Stimulated activated naive CD8-positive, alpha-beta T cell treated with anti-CD3 and anti-CD28 coated beads, Interleukin-15, amount 100 ng/mL, for 72 hours (primary cell): ENCODE data around the gene RUSF1.
"Not testable (repeated sequence)": the region's sequence is repeated elsewhere in the genome, so short reads cannot be mapped to it uniquely, and the experiment has no call there.

ENCODE experiments used
- ATAC-seq: fragments of 150-1000 bp; cut with Tn5 transposase; 2 replicates; pipeline ENCODE4 v1.10.0; 2021; ENCODE audit warnings: mild to moderate bottlenecking, moderate library complexity
- DNase-seq, 2 donors: peaks; one replicate each; pipeline ENCODE4 v3.0.0; 2021 to 2022
- H3K27ac Mint-ChIP-seq, 2 donors: one replicate each; pipeline ENCODE4 v1.8.0; 2022; ENCODE audit warnings: mild to moderate bottlenecking in 2 of 2, mixed read lengths in 2 of 2, moderate library complexity in 2 of 2
- H3K27me3 Mint-ChIP-seq: one replicate; pipeline ENCODE4 v1.8.0; 2022; ENCODE audit warnings: mixed read lengths
- H3K4me1 Mint-ChIP-seq: one replicate; pipeline ENCODE4 v1.8.0; 2022; ENCODE audit warnings: mild to moderate bottlenecking, mixed read lengths
- H3K4me3 Mint-ChIP-seq, 2 donors: one replicate each; pipeline ENCODE4 v1.8.0; 2022; ENCODE audit warnings: mild to moderate bottlenecking in 2 of 2, mixed read lengths in 2 of 2, moderate library complexity in 1 of 2
- H3K9me3 Mint-ChIP-seq, 2 donors: one replicate each; pipeline ENCODE4 v1.8.0; 2022; ENCODE audit warnings: mixed read lengths in 2 of 2

Gene RUSF1

DNA sequence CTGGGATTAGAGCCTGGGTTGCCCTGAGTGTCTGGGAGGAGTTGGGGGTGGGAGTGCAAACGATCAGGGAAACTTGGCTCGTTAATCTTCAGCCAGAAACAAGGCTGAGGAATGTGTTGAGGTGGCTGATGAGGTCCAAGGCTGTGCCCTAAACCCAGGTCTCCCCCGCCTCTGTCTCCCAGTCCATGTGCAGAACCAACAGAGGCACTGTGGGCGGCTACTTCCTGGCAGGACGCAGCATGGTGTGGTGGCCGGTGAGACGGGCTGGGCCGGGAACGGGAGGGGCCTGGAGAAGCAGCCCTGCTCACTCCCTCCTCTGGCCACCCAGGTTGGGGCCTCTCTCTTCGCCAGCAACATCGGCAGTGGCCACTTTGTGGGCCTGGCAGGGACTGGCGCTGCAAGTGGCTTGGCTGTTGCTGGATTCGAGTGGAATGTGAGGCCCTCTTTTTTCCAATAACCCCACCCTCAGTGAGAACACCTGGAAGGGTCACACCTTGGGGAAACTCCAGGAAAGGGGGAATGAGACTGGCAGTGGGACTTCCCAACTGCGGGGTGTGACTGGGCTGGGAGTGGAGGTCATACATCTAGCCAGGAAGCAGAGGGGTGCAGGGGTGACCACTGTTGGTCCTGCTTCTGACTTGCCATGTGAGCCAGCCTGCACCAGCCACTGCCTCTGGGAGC, 23.6 kb downstream of the RUSF1 start:
- Mint-ChIP-seq H3K4me3 (no peak overlapping the region), H3K27ac (peak overlapping the region in 1 of 2 donors; percentile 39)
- no peak for DNase-seq

DNA sequence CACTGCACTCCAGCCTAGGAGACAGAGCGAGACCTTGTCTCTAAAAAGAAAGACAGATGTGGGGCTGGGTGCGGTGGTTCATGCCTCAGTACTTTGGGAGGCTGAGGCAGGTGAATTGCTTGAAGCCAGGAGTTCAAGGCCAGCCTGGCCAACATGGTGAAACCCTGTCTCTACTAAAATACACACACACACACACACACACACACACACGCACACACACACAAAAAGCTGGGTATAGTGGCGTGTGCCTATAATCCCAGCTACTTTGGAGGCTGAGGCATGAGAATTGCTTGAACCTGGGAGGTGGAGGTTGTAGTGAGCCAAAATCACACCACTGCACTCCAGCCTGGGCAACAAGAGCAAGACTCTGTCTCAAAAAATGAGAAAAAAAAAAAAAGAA, 24.1 kb downstream of the RUSF1 start:
- not testable (repeated sequence) for H3K27me3 Mint-ChIP-seq, H3K9me3 Mint-ChIP-seq, H3K4me3 Mint-ChIP-seq, ATAC-seq, DNase-seq
- Mint-ChIP-seq H3K27ac (peak overlapping the region in 1 of 2 donors; percentile 94), H3K4me1 (peaks cover 20% of the 10 kb centered on the region)

More for the DNA sequence above, 23.6 kb downstream of the RUSF1 start:
- Mint-ChIP-seq H3K4me1 (peaks cover 20% of the 10 kb centered on the region), H3K27me3 (peaks cover 10% of the 10 kb centered on the region), H3K9me3 (no peaks in the 10 kb centered on the region)
- ATAC-seq, result no peak

DNA sequence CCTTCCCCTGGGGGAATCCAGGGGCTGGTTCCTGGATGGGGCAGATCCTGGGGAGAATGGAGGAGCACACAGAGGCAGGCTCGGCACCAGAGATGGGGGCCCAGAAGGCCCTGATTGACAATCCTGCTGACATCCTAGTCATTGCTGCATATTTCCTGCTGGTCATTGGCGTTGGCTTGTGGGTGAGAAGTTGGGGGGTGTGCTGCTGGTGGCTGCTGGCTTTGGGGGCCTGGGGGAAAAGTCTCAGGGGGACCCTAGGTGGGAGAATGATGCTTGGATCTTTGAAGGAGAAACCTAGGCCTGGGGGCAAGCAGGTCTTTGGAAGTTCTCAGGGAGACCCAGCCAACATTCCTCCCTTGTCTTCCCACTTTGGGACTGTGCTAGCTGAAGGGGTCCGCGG, 25.1 kb downstream of the RUSF1 start, which contains the start of gene SLC5A2:
TSS of gene SLC5A2 (plus strand) at position 43 of the 400 bp plus-strand sequence. CDS start at position 57, 14 bp downstream.
- H3K9me3 Mint-ChIP-seq, result no peaks in the 10 kb centered on the region
- DNase-seq, result no peak
- peaks cover 23% of the 10 kb centered on the region for H3K4me1 Mint-ChIP-seq
- H3K27me3 Mint-ChIP-seq, result peaks cover 10% of the 10 kb centered on the region
- H3K27ac Mint-ChIP-seq, result no peak within 1 kb of the TSS
- H3K4me3 Mint-ChIP-seq, result no peak within 1 kb of the TSS
- no peak for ATAC-seq

DNA sequence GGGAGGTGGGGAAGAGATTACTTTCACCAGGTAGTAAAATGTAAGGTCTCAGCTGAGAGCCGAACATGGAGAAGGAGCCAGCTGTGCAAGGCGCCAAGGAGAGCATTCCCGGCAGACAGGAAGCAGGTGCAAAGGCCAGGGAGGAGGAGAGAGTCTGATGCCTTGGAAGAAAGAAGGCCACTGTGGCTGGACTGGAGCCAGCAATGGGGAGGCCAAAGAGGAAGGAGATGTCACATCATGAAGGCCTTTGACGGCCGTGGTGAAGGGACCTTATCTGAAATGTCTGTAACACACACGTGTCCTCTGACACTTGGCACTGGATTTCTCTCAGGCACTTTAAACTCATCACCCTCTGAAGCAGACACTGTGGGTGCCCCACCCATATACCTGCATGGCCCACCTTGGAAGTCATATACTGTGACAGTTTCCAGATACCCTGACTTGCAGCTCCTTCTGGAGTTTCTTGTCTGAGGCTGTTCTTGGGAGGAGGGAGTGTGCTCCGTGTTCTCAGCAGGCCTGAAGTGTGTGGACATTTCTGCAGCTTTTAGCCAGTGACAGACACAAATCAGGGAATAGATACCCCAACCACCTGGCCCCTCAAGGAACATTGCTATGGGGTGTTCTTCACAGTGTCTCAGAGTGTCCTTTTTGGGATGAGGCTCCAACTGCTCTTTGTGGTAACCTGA, 27.2 kb downstream of the RUSF1 start:
- DNase-seq (no peak), ATAC-seq (no peak)
- Mint-ChIP-seq H3K4me3 (no peak overlapping the region), H3K9me3 (no peaks in the 10 kb centered on the region), H3K4me1 (peaks cover 27% of the 10 kb centered on the region), H3K27me3 (peaks cover 11% of the 10 kb centered on the region), H3K27ac (no peak overlapping the region)

DNA sequence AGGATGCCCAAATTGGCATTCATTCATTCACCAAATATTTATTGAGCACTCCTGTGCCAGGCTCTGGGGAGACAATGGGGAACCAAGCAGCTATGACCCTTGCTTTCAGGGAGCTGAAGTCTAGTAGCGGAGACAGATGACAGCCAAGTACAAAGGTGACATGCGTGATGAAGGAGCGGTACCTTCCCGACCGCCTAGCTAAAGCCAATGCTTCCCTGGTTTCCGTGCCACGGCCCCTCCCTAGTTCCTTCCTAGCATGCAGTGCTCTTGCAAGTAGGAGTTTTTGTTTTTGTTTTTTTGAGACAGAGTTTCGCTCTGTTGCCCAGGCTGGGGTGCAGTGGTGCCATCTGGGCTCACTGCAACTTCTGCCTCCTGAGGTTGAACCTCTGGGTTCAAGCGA, 28.4 kb downstream of the RUSF1 start:
- peaks cover 27% of the 10 kb centered on the region for H3K4me1 Mint-ChIP-seq
- ATAC-seq (no peak), DNase-seq (no peak)
- no peak overlapping the region for H3K4me3 Mint-ChIP-seq
- H3K9me3 Mint-ChIP-seq, result no peaks in the 10 kb centered on the region
- peaks cover 10% of the 10 kb centered on the region for H3K27me3 Mint-ChIP-seq
- H3K27ac Mint-ChIP-seq, result no peak overlapping the region

DNA sequence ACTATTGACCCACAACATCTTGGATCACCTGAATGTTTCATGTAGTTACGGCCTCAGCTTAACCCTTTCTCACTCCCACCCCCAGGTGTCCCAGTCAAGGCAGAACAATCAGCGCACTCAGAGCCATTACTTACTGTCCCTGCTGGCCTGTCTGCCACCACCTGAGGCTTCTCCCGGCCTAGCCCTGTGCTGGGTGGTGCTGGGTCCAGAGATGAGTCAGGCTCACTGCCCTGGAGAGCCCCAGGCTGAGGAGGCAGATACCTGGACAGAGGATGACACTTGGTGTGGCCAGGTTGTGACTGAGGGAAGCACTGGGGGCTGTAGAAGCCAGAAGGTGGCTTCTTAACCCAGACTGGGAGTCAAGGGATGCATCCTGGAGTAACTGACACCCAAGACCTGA, 29.2 kb downstream of the RUSF1 start:
- H3K9me3 Mint-ChIP-seq, result no peaks in the 10 kb centered on the region
- no peak overlapping the region for H3K27ac Mint-ChIP-seq
- H3K4me3 Mint-ChIP-seq, result no peak overlapping the region
- H3K4me1 Mint-ChIP-seq, result peaks cover 27% of the 10 kb centered on the region
- ATAC-seq (no peak), DNase-seq (no peak)
- H3K27me3 Mint-ChIP-seq, result peaks cover 18% of the 10 kb centered on the region

DNA sequence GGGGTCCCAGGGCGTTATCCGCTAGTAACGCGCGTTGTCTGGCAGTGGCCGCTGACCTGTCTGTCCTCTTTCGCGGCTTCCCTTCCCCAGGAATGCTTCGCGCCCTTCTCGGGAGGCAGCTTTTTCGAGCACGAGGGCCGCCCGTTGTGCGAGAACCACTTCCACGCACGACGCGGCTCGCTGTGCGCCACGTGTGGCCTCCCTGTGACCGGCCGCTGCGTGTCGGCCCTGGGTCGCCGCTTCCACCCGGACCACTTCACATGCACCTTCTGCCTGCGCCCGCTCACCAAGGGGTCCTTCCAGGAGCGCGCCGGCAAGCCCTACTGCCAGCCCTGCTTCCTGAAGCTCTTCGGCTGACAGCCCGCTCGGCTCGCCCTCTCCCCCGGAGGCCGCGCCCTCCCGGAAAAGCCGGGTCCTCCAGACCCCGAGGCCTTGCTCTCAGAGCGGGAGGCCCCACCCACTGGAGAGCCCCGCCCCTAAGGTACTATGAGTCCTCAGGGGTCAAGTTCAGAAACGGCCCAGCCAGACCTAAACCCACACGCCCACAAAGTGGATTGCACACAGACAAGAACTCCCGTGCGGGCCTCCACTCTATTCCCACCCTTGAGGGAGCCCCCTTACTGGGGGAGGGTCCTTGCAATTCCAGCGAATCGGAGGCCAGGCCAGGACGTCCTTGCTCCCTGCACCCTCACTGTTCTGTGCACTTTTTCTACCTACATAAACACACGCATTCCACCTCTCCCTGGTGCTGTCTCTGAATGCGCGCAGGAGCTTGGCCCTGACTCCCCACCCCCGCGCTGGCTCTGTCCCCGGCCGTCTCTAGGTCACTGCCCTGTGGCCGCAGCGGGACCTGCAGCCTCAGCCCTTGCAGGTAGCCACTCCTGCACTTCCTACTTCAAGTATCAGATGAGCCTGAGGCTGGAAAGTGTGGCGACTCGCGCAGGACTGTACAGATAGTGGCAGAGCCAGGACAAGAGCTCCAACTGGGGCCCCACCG, 30.7 kb downstream of the RUSF1 start:
- ATAC-seq (peak; percentile 47), DNase-seq (peak; percentile 37 to 47)
- H3K9me3 Mint-ChIP-seq, result no peaks in the 10 kb centered on the region
- H3K27me3 Mint-ChIP-seq, result peaks cover 31% of the 10 kb centered on the region
- peaks cover 30% of the 10 kb centered on the region for H3K4me1 Mint-ChIP-seq
- peak overlapping the region; percentile 84 for H3K4me3 Mint-ChIP-seq
- peak overlapping the region in 1 of 2 donors; percentile 40 for H3K27ac Mint-ChIP-seq

DNA sequence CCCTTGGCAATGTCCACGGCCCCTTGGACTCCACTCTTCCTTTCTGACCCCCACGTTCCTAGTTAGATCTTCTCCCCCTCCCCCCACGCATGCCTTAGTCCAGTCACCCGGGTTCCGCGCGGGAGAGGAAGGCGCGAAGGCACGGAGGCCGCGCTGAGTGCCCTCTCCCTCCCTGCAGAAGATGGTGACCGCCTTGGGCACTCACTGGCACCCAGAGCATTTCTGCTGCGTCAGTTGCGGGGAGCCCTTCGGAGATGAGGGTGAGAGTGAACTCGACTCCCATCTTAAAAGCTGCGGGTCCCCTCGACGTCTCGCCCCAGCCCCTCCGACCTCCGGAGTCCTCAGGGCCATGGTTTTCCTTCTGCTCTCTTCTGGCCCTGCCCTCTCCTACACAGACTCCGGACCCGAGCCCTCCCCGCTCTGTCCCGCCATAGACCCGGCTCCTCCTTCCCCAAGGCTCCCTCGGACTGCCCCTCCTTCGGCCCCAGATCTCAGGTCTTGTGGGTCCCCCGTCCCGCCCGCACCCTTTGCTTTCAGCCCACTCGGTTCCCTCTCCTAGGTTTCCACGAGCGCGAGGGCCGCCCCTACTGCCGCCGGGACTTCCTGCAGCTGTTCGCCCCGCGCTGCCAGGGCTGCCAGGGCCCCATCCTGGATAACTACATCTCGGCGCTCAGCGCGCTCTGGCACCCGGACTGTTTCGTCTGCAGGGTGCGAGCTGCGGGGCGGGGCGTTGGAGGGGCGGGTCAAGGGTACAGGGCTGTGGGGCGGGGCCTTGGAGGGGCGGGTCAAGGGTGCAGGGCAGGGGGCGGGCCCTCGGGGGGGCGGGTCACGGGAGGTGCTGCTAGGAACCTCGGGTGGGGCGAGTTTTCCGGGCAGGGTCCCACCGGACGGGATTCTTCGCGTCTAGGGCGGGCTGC, 31.6 kb downstream of the RUSF1 start:
- H3K9me3 Mint-ChIP-seq, result no peaks in the 10 kb centered on the region
- H3K27ac Mint-ChIP-seq, result peak overlapping the region in 1 of 2 donors; percentile 56
- ATAC-seq (peak; percentile 91), DNase-seq (peak; percentile 78 to 83)
- peaks cover 35% of the 10 kb centered on the region for H3K4me1 Mint-ChIP-seq
- H3K4me3 Mint-ChIP-seq, result peak overlapping the region; percentile 87 to 95
- H3K27me3 Mint-ChIP-seq, result peaks cover 41% of the 10 kb centered on the region

DNA sequence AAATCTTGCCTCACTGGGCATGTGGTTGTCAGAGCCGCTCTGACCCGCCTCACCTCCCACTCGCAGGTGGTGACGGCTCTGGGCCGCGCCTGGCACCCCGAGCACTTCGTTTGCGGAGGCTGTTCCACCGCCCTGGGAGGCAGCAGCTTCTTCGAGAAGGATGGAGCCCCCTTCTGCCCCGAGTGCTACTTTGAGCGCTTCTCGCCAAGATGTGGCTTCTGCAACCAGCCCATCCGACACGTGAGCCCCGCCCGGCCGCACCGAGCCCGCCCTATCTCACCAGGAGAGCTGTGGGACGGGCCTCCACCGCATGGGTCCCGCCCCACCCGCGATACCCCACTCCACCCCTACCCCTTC, 32.3 kb downstream of the RUSF1 start:
- ATAC-seq (no peak), DNase-seq (no peak)
- no peak overlapping the region for H3K27ac Mint-ChIP-seq
- no peaks in the 10 kb centered on the region for H3K9me3 Mint-ChIP-seq
- peaks cover 47% of the 10 kb centered on the region for H3K27me3 Mint-ChIP-seq
- H3K4me3 Mint-ChIP-seq, result peak overlapping the region; percentile 87 to 95
- peaks cover 40% of the 10 kb centered on the region for H3K4me1 Mint-ChIP-seq

DNA sequence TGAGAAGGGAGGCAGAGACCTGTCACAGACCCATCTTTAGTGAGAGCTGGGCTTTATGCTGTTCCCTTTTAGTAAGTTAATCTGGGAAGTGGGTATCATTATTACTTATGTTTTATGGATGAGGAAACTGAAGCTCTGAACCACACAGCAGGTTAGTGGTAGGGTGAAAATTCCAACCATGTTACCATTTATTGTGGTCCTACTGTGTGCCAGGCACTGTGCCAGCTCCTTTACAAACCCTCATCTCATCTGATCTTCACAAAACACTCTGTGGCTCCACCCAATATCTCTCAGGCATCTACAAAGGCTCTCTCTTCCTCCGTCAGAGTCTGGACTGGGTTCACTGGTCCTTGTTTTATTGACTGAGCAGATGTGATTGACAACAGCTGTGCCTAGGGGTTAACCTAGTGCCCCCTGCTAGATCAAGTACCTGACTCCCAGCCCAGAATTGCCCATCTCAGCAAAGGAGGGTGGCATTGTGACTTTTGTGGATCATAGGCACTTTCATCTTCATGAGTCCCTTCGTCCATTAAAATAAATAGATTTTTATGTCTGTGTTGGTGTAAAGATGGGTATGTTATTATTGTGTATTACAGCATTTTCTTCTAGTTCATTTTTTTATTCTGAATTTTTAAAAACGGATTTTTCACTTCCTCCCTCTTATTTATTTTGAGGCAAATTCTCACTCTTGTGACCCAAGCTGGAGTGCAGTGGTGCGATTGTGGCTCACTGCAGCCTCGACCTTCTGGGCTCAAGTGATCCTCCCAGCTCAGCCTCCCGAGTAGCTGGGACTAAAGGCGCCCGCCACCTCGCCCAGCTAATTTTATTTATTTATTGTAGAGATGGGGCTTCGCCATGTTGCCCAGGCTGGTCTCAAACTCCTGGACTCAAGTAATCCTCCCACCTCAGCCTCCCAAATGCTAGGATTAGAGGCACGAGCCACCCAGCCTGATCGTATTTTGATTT, 33.1 kb downstream of the RUSF1 start:
- Mint-ChIP-seq H3K4me1 (peaks cover 40% of the 10 kb centered on the region), H3K27ac (peak overlapping the region in 1 of 2 donors; percentile 27), H3K27me3 (peaks cover 54% of the 10 kb centered on the region), H3K4me3 (no peak overlapping the region), H3K9me3 (no peaks in the 10 kb centered on the region)
- DNase-seq (no peak), ATAC-seq (no peak)

DNA sequence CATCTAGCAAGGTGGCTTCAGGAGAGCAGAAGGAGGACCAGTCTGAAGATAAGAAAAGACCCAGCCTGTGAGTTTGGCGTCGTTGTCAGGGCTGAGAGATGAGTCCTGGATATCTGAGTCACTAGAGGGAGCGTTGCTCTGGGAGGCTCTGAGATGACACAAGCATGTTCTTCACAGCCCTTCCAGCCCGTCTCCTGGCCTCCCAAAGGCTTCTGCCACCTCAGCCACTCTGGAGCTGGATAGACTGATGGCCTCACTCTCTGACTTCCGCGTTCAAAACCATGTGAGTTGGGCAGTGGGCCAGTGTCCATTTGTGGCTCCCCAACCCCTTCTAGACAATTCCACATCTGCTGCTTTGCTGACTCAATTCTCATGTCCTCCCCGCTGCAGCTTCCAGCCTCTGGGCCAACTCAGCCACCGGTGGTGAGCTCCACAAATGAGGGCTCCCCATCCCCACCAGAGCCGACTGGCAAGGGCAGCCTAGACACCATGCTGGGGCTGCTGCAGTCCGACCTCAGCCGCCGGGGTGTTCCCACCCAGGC, 33.9 kb downstream of the RUSF1 start:
- Mint-ChIP-seq H3K27ac (no peak overlapping the region), H3K4me3 (no peak overlapping the region), H3K4me1 (peaks cover 40% of the 10 kb centered on the region), H3K27me3 (peaks cover 54% of the 10 kb centered on the region), H3K9me3 (no peaks in the 10 kb centered on the region)
- no peak for DNase-seq
- no peak for ATAC-seq

DNA sequence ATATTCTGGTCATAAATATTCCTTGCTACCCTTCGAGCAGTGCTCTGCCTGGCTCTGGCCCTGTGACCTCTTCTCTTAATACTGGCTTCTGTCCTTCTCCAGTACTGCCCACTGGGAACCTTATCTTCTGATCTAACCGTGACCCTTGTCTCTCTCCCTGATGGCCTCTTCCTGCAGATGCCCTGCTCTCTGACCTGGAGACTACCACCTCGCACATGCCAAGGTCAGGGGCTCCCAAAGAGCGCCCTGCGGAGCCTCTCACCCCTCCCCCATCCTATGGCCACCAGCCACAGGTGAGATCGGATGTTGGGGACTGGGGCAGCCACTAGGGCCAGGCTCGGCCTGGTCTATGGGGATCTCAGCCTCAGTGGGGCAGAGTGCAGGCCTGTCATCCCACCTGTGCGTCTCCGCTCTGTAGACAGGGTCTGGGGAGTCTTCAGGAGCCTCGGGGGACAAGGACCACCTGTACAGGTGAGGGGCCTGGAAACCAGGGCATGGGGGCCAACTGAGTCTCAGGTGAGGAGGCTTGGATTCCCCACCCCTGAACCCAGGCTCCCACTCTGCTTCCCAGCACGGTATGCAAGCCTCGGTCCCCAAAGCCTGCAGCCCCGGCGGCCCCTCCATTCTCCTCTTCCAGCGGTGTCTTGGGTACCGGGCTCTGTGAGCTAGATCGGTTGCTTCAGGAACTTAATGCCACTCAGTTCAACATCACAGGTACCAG, 34.8 kb downstream of the RUSF1 start:
- Mint-ChIP-seq H3K27me3 (peaks cover 54% of the 10 kb centered on the region), H3K9me3 (no peaks in the 10 kb centered on the region), H3K27ac (no peak overlapping the region), H3K4me1 (peaks cover 40% of the 10 kb centered on the region), H3K4me3 (peak overlapping the region in 1 of 2 donors; percentile 2)
- DNase-seq (no peak), ATAC-seq (no peak)

DNA sequence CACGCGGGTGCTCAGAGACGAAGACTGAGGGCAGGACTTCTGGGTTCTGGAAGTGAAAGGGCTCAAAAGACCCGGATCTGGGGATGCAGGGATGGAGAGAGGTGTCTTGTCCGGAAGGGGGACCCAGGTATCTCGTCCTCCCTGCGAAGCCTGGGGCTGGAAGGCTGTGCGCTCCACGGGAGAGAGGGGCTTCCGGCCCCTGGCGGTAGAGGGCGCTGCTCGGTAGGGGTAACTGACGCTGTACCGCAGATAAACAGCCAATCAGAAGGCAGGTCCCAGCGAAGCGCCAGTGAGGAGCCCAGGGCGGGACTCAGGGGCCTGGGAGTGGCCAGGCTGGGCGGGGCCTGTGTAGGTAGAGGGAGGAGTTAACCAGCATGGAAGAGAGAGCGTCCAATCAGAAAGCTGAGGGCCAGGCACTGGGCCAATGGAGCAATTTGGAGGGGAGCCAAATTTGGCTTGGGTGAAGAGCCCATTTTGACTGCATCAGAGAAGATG, 35.4 kb downstream of the RUSF1 start:
- H3K27ac Mint-ChIP-seq, result peak overlapping the region in 1 of 2 donors; percentile 64
- DNase-seq (peak; percentile 34 to 60), ATAC-seq (peak; percentile 32)
- peak overlapping the region; percentile 80 to 82 for H3K4me3 Mint-ChIP-seq
- peaks cover 54% of the 10 kb centered on the region for H3K27me3 Mint-ChIP-seq
- peaks cover 34% of the 10 kb centered on the region for H3K4me1 Mint-ChIP-seq
- no peaks in the 10 kb centered on the region for H3K9me3 Mint-ChIP-seq
